GM12864 (cell line): ENCODE measurements around the gene AGPAT4.
A peak's percentile ranks its signal among the peaks of the same experiment; 100 is the strongest.

ENCODE experiments used
- DNase-seq: peaks from one replicate; pipeline ENCODE4 v3.0.0-alpha.2; 2011; ENCODE audit warnings: low read depth
- H3K4me3 ChIP-seq: 2 replicates; pipeline ENCODE4 v1.5.1; 2011; ENCODE audit warnings: mild to moderate bottlenecking, low read depth, low read length, control low read depth
- CTCF ChIP-seq: IDR thresholded peaks from 2 replicates; pipeline ENCODE4 v1.5.1; 2011; ENCODE audit warnings: low read depth, mild to moderate bottlenecking, moderate library complexity, low read length, control low read depth, inconsistent platforms; ENCODE audit errors: missing control alignments

The AGPAT4 gene

GRCh38 chr6:161161121-161161520 lies 112.7 kb downstream of the AGPAT4 start:
- TF ChIP-seq CTCF: no peak
- H3K4me3 ChIP-seq: no peak overlapping the region
- DNase-seq: no peak

GRCh38 chr6:161154796-161155335 lies 119.0 kb downstream of the AGPAT4 start:
- H3K4me3 ChIP-seq: no peak overlapping the region
- no peak for DNase-seq
- TF ChIP-seq CTCF: no peak

GRCh38 chr6:161153725-161154124 lies 120.1 kb downstream of the AGPAT4 start:
- DNase-seq: no peak
- H3K4me3 ChIP-seq: no peak overlapping the region
- no peak for TF ChIP-seq CTCF

GRCh38 chr6:161152907-161153662 lies 120.8 kb downstream of the AGPAT4 start:
- H3K4me3 ChIP-seq: no peak overlapping the region
- DNase-seq: no peak
- TF ChIP-seq CTCF: peak; percentile 41

GRCh38 chr6:161152527-161152862 lies 121.4 kb downstream of the AGPAT4 start:
- no peak for DNase-seq
- TF ChIP-seq CTCF: no peak
- H3K4me3 ChIP-seq: no peak overlapping the region

- no peak for TF ChIP-seq CTCF
- no peak for DNase-seq
- H3K4me3 ChIP-seq: no peak overlapping the region
Observed at GRCh38 chr6:161151660-161152526, 122.0 kb downstream of the AGPAT4 start.
